GM21717 (cell line): Measurements from ENCODE around the gene DUSP22.

Source experiments
- ATAC-seq: cut with Tn5 transposase; IDR thresholded peaks from one replicate; pipeline ENCODE4 v1.9.1; 2021; ENCODE audit warnings: mild to moderate bottlenecking, moderate library complexity; ENCODE audit not compliant: unreplicated experiment

The DUSP22 gene

DNA sequence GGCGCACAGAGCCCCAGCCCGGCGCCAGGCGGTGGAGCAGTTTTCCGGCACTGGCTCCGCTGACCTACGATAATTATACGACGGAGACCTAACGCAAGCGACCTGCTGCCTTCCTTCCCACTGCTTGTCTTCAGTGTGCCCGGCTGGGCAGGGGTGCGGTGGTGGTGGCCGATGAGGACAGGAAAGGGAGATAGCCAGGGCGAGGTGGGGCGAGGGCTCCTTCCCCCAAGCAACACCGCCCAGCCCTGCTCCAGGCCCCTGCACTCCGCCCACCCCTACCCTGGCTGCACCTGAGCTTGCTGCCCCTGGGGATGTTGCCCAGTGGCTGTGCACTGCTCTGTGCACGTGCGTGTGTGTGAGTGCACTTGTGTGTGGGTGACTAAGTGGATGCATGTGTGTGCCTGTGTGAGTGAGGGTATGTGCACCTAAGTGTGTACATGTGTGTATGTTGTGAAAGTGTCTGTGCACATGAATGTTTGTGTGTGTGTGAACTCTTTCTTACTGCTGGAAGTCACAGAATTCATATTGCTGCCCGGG is 56.6 kb downstream of the DUSP22 start:
- no peak for ATAC-seq

DNA sequence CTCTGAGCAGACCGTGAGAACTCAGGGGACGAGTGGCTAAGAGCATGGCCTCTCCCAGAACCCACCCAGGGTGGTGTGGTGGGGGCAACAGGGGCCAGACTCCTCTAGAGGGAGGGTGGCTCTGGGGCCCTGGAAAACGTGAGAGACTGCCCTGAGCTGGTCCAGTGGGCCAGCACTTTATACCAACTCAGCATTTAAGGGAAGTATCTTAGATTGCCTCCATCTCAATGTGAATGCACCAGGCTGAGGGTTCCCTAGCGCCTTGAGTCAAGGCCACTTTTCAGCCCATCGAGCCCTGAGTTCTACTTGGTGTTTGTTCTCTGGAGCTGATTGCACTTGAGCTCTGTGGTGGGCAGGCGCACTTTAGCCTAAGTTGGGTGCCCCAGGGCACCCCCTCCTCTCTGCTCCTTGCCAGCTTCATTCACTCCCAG is 57.2 kb downstream of the DUSP22 start:
- ATAC-seq: no peak

GRCh38 chr6:350371-350770 is 58.1 kb downstream of the DUSP22 start:
- no peak for ATAC-seq

DNA sequence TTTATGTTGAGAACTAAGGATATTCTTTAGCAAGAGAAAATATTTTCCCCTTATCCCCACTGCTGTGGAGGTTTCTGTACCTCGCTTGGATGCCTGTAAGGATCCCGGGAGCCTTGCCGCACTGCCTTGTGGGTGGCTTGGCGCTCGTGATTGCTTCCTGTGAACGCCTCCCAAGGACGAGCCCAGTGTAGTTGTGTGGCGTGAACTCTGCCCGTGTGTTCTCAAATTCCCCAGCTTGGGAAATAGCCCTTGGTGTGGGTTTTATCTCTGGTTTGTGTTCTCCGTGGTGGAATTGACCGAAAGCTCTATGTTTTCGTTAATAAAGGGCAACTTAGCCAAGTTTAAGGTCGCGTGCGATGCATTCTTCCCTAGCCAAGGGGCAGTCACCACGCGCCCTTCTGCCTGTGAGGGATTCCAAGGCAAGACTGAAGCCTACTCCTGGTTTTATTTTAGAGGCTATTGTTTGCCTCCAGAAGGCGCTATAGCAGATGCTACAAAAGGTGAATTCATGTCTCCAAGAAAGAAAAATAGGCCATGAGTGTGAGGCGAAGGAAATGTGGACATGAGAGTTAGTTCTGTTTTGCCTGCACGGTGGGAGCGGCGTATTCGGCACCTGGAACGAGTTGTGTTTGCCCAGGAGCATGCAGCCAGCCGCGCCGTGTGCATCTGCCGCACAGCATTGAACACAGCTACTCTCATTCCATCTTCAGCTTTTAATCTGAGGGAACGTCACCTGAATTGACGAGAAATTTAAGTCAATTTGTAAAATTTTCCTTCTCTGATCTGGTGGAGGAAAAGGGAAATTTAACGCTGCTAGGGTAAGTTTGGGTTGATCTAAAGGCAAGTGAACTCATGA is 59.0 kb downstream of the DUSP22 start:
- no peak for ATAC-seq

- no peak for ATAC-seq
These were observed 59.6 kb downstream of the DUSP22 start for GRCh38 chr6:351867-352289.

DNA sequence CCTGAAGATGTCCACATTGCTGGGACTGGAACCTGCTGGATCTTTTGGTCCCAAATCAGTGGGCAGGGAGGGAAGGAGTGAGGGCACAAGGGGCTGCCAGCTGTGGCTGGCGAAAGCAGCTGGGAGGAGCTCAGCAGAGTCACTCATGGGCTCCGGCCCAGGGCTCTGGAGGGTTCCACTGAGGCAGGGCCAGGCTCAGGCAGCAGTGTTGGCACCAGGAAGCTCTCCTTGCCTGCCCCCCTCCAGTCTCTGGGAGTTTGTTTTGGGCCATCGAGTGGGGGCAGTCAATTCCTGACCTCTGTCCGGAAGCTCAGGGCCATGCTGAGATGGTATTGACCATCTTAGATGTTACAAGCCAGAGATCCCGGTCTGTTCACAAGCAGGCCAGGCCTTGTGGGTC is 60.2 kb downstream of the DUSP22 start:
- no peak for ATAC-seq

DNA sequence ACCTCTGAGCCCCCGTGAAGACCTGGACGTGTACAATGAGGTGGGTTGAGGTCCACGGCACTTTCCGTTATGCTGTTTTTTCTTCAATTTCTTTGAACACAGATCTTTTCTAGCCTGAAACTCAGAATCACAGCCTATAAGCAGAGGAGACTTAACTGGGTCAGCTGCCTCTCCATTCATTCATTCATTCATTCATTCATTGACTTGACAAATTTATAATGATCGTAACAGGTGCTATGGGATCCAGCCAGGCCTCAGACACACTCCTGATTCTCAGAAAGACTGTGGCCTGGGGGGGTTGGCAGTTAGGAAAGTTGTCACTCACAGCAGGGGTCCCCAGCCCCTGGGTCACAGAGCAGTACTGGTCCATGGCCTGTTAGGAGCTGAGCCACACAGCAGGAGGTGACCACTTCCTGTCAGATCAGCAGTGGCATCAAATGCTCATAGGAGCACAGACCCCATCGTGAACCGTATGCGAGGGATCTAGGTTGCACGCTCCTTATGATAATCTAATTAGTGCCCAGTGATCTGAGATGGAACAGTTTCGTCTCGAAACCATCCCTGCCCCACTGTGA is 60.7 kb downstream of the DUSP22 start:
- ATAC-seq: no peak

- no peak for ATAC-seq
These were observed 61.6 kb downstream of the DUSP22 start for GRCh38 chr6:353642-354614.

GRCh38 chr6:354631-355280 is 62.5 kb downstream of the DUSP22 start:
- ATAC-seq: no peak

GRCh38 chr6:355373-356208 is 63.3 kb downstream of the DUSP22 start:
- peak; percentile 20 for ATAC-seq

DNA sequence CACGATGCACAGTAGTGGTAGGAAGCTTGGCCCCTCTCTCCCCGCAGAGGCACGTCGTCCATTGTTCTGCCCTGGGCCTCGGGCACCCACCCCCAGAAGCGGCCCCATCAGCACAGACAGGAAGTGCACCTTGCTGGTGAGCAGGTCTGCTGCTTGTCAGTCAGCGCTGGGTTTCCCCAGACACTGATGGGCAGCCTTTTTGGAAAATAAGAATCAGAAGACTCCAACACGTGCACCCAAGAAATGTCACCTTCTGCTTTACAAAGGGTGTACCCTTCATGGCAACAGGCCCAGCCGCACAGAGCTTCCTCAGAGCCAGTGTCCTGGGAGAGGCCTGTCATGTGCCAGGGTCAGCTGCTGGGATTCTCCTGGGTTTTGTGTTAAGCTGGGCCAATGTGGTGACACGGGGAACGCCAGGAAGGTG is 64.6 kb downstream of the DUSP22 start:
- ATAC-seq: peak; percentile 51

- no peak for ATAC-seq
These were observed 65.0 kb downstream of the DUSP22 start for GRCh38 chr6:357261-357790.

- ATAC-seq: no peak
These were observed 65.6 kb downstream of the DUSP22 start for GRCh38 chr6:357791-358341.

DNA sequence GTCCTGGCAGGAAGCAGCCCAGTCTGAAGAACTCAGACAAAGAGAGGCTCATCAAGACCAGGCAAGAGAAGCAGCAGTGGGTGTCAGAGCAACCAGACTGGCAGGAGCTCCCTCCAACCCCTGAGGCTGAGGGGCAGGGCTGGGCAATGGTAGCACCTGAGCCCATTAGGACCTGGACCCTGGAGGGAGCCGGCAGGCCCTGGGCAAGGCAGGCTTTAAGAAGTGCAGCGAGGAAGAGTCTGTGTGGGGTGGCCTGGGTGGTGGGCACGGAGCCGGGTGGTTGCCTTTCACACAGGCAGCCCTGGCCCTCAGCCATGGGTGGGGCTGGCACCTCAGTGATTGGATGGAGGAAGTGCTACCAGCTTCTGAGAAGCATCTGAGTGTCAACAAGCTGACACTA is 66.1 kb downstream of the DUSP22 start:
- no peak for ATAC-seq

- ATAC-seq: no peak
These were observed 66.6 kb downstream of the DUSP22 start for GRCh38 chr6:358847-359246.

GRCh38 chr6:359261-360035 is 67.2 kb downstream of the DUSP22 start:
- ATAC-seq: no peak

- ATAC-seq: no peak
These were observed 68.1 kb downstream of the DUSP22 start for GRCh38 chr6:360349-360748.

- ATAC-seq: no peak
These were observed 68.6 kb downstream of the DUSP22 start for GRCh38 chr6:360764-361373.
